HCT116 (cell line): Measurements from ENCODE around the gene RAP1A. TPM values are rescaled to one million over a fixed set of nuclear protein-coding genes. Genes with fewer than 3 reads are reported as not detected.

Experiments used
- ATAC-seq: fragments of 200-7000 bp; cut with Tn5 transposase; 2 replicates; pipeline ENCODE4 v1.9.1; 2020; ENCODE audit warnings: mild to moderate bottlenecking, moderate library complexity
- BruUV-seq: library from RNA; stranded (reverse); fragments of 400-500 nt; replicated peaks from 2 replicates; lab custom pipeline; 2021; lab: Mats Ljungman, UMichigan
- CTCF ChIA-PET: fragments of 300-600 bp; sonication (Branson Sonifier 250); formaldehyde crosslinking; loops from one replicate; lab custom pipeline; 2021; ENCODE audit warnings: antibody characterized with exemption; lab: Charles Lee
- POLR2A ChIA-PET: fragments of 300-600, 350-600 bp; sonication (Branson Sonifier 250); formaldehyde crosslinking; loops from one replicate; lab custom pipeline; 2021; ENCODE audit warnings: antibody characterized with exemption; lab: Charles Lee
- RAD21 ChIA-PET, 2 experiments: fragments of 300-600 bp; sonication (Branson Sonifier 250); formaldehyde crosslinking; loops; one replicate each; lab custom pipeline; 2023; ENCODE audit warnings: low total read pairs in 2 of 2; ENCODE audit not compliant: uncharacterized antibody in 2 of 2, unreplicated experiment in 2 of 2, low non-redundant PET in 1 of 2; lab: Charles Lee
- DNase-seq: peaks from one replicate; pipeline ENCODE4 v3.0.0-alpha.2; 2010; ENCODE audit warnings: low read depth, low spot score
- H2AFZ ChIP-seq: fragments of 200-600 bp; shearing (Covaris generic), sonication (generic); 2 replicates; pipeline ENCODE4 v1.6.1; 2017; ENCODE audit warnings: low read depth, mixed run types, mixed read lengths, antibody characterized with exemption, low read length; ENCODE audit not compliant: poor library complexity, severe bottlenecking
- H3K27ac ChIP-seq: 2 replicates; pipeline ENCODE4 v1.5.1; 2012; ENCODE audit warnings: low read depth, low read length
- H3K27me3 ChIP-seq: fragments of 200-600 bp; sonication (generic); 2 replicates; pipeline ENCODE4 v1.6.1; 2016; ENCODE audit warnings: mixed run types, low read length, mixed read lengths; ENCODE audit not compliant: insufficient read depth
- H3K36me3 ChIP-seq, 2 experiments: fragments of 200-500 bp in 1 of 2; fragments of 200-600 bp in 1 of 2; sonication (Bioruptor generic) in 1 of 2; sonication (generic) in 1 of 2; 2 replicates each; pipeline versions ENCODE4 v1.5.1 to v1.6.1; 2014 to 2016; ENCODE audit warnings: low read length in 2 of 2, inconsistent platforms in 1 of 2, mixed read lengths in 1 of 2, mixed run types in 1 of 2; ENCODE audit not compliant: insufficient read depth in 2 of 2, control insufficient read depth in 1 of 2
- H3K4me1 ChIP-seq, 2 experiments: fragments of 200-600 bp in 1 of 2; sonication (generic) in 1 of 2; 2 replicates each; pipeline versions ENCODE4 v1.5.1 to v1.6.1; 2012 to 2017; ENCODE audit warnings: low read length in 2 of 2, inconsistent platforms in 1 of 2, mild to moderate bottlenecking in 1 of 2, mixed read lengths in 1 of 2, mixed run types in 1 of 2, moderate library complexity in 1 of 2; ENCODE audit not compliant: insufficient read depth in 2 of 2, control insufficient read depth in 1 of 2
- H3K4me2 ChIP-seq: fragments of 200-600 bp; sonication (generic); 2 replicates; pipeline ENCODE4 v1.6.1; 2017; ENCODE audit warnings: mixed run types, low read length, mixed read lengths
- H3K4me3 ChIP-seq, 2 experiments: fragments of 200-600 bp in 1 of 2; sonication (generic) in 1 of 2; replicated peaks in 1 of 2; 2 replicates each; pipeline ENCODE4 v1.5.1; 2011 to 2016; ENCODE audit warnings: low read length in 2 of 2, control low read depth in 1 of 2, low read depth in 1 of 2, mild to moderate bottlenecking in 1 of 2, mixed read lengths in 1 of 2, mixed run types in 1 of 2
- H3K79me2 ChIP-seq: fragments of 200-600 bp; sonication (generic); 2 replicates; pipeline ENCODE4 v1.6.1; 2017; ENCODE audit warnings: mild to moderate bottlenecking, mixed run types, low read length, moderate library complexity, mixed read lengths; ENCODE audit not compliant: insufficient read depth
- H3K9ac ChIP-seq: fragments of 200-600 bp; sonication (generic); 2 replicates; pipeline ENCODE4 v1.6.1; 2016; ENCODE audit warnings: low read length, mixed read lengths
- H3K9me2 ChIP-seq: fragments of 200-600 bp; sonication (generic), shearing (Covaris generic); 2 replicates; pipeline ENCODE4 v1.6.1; 2017; ENCODE audit warnings: mixed run types, mild to moderate bottlenecking, moderate library complexity; ENCODE audit not compliant: insufficient read depth
- H3K9me3 ChIP-seq, 2 experiments: fragments of 200-500 bp in 1 of 2; fragments of 200-600 bp in 1 of 2; sonication (Bioruptor generic) in 1 of 2; sonication (generic) in 1 of 2; 2 replicates each; pipeline ENCODE4 v1.6.1; 2014 to 2017; ENCODE audit warnings: low read length in 2 of 2, mixed read lengths in 2 of 2, inconsistent platforms in 1 of 2, low read depth in 1 of 2, mild to moderate bottlenecking in 1 of 2, mixed run types in 1 of 2, moderate library complexity in 1 of 2; ENCODE audit not compliant: control insufficient read depth in 1 of 2, insufficient read depth in 1 of 2
- H4K20me1 ChIP-seq: fragments of 200-600 bp; sonication (generic), shearing (Covaris generic); 2 replicates; pipeline ENCODE4 v1.6.1; 2017; ENCODE audit warnings: mixed run types, mild to moderate bottlenecking, moderate library complexity; ENCODE audit not compliant: insufficient read depth
- EGR1 ChIP-seq: IDR thresholded peaks from 2 replicates; pipeline ENCODE4 v1.6.1; 2012; ENCODE audit warnings: low read depth
- FOSL1 ChIP-seq: IDR thresholded peaks from 2 replicates; pipeline ENCODE4 v1.6.1; 2012; ENCODE audit warnings: low read depth
- JUND ChIP-seq: IDR thresholded peaks from 2 replicates; pipeline ENCODE4 v1.6.1; 2012
- POLR2AphosphoS5 ChIP-seq: IDR thresholded peaks from 2 replicates; pipeline ENCODE4 v1.6.1; 2011; ENCODE audit warnings: mild to moderate bottlenecking, low read depth, low read length, moderate library complexity
- RAD21 ChIP-seq: IDR thresholded peaks from 2 replicates; pipeline ENCODE4 v1.6.1; 2012; ENCODE audit warnings: low read depth, mild to moderate bottlenecking
- SIN3A ChIP-seq: IDR thresholded peaks from 2 replicates; pipeline ENCODE4 v1.6.1; 2012; ENCODE audit warnings: low read depth
- SP1 ChIP-seq: IDR thresholded peaks from 2 replicates; pipeline ENCODE4 v1.6.1; 2012; ENCODE audit warnings: low read depth
- ZFX ChIP-seq: fragments of 450-650 bp; IDR thresholded peaks from 2 replicates; pipeline ENCODE4 v1.6.1; 2017
- ZNF274 ChIP-seq: fragments of 200-500 bp; sonication (Bioruptor generic); IDR thresholded peaks from 2 replicates; pipeline ENCODE4 v1.6.1; 2014; ENCODE audit warnings: mild to moderate bottlenecking, low read depth, low read length, inconsistent platforms
- intact Hi-C: fragments of 100-400 bp; cut with micrococcal nuclease; formaldehyde crosslinking; loops from 2 replicates; pipeline ENCODE4 v1.10.0; 2022
- total RNA-seq: library from RNA; stranded (reverse); gene quantifications from one replicate; pipeline ENCODE4 v1.2.1, GENCODE V29; 2021; ENCODE audit not compliant: unreplicated experiment
- TF ChIP-seq, protein P1 (sequence below): IDR thresholded peaks from 2 replicates; pipeline ENCODE4 v1.6.1; 2012
- TF ChIP-seq, protein P2 (sequence below): IDR thresholded peaks from 2 replicates; pipeline ENCODE4 v1.6.1; 2012
- TF ChIP-seq, protein P3 (sequence below): IDR thresholded peaks from 2 replicates; pipeline ENCODE4 v1.6.1; 2012; ENCODE audit warnings: low read depth
- TF ChIP-seq, protein P4 (sequence below), 3 experiments: fragments of 200-600 bp in 1 of 3; sonication (generic) in 1 of 3; IDR thresholded peaks in 2 of 3; conservative IDR thresholded peaks in 1 of 3; 2 replicates each; pipeline ENCODE4 v1.5.1; 2012 to 2017; ENCODE audit warnings: low read depth in 2 of 3, low read length in 2 of 3, antibody characterized with exemption in 1 of 3, borderline replicate concordance in 1 of 3, control low read depth in 1 of 3, mild to moderate bottlenecking in 1 of 3, mixed read lengths in 1 of 3, mixed run types in 1 of 3, moderate library complexity in 1 of 3; ENCODE audit not compliant: insufficient read depth in 1 of 3
- TF ChIP-seq, protein P5 (sequence below): IDR thresholded peaks from 2 replicates; pipeline ENCODE4 v1.6.1; 2011; ENCODE audit warnings: mild to moderate bottlenecking, low read length, moderate library complexity; ENCODE audit not compliant: insufficient replicate concordance; ENCODE audit errors: extremely low read depth

The RAP1A gene
- total RNA-seq, 1 experiment from 2014 or later = 46.2 TPM

DNA sequence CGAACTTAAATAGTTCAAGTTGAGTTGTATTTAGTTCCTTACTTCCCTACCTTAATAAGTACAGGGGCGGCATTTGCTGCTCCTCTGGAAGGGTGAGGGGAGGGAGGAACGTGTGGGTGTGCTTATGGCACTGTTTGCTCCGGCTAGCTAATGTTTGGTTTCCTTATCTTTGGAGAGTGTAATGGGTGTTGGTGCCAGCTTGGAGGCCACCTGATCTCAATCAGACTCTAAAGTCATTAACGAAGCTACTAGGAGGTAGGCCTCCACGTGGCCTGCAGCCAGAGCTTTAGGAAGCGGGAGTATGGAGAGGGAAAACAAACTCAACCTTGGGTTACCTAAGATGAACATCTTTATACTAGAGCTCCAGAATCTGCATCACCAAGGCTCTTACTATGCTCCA lies 43.0 kb upstream of the RAP1A start:
- Histone ChIP-seq H4K20me1 (no peaks in the 10 kb centered on the region), H3K9ac (no peak overlapping the region), H3K4me2 (no peak overlapping the region), H3K79me2 (no peaks in the 10 kb centered on the region), H3K9me3 (no peaks in the 10 kb centered on the region), H3K27ac (no peak overlapping the region), H3K4me3 (no peak overlapping the region), H3K4me1 (no peaks in the 10 kb centered on the region), H3K36me3 (no peaks in the 10 kb centered on the region), H2AFZ (no peak overlapping the region), H3K9me2 (no peaks in the 10 kb centered on the region), H3K27me3 (no peaks in the 10 kb centered on the region)
- ChIA-PET RAD21 (no interaction called here), CTCF (no interaction called here), POLR2A (no interaction called here)
- ATAC-seq (no peak), DNase-seq (no peak)
- intact Hi-C loops = no loop called here
- TF ChIP-seq, protein P1, sequence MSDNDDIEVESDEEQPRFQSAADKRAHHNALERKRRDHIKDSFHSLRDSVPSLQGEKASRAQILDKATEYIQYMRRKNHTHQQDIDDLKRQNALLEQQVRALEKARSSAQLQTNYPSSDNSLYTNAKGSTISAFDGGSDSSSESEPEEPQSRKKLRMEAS = no peak
- no peak for TF ChIP-seq ZNF274
- TF ChIP-seq SIN3A = no peak
- TF ChIP-seq, protein P2, sequence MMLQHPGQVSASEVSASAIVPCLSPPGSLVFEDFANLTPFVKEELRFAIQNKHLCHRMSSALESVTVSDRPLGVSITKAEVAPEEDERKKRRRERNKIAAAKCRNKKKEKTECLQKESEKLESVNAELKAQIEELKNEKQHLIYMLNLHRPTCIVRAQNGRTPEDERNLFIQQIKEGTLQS = no peak
- no peak for TF ChIP-seq POLR2AphosphoS5
- TF ChIP-seq, protein P3, sequence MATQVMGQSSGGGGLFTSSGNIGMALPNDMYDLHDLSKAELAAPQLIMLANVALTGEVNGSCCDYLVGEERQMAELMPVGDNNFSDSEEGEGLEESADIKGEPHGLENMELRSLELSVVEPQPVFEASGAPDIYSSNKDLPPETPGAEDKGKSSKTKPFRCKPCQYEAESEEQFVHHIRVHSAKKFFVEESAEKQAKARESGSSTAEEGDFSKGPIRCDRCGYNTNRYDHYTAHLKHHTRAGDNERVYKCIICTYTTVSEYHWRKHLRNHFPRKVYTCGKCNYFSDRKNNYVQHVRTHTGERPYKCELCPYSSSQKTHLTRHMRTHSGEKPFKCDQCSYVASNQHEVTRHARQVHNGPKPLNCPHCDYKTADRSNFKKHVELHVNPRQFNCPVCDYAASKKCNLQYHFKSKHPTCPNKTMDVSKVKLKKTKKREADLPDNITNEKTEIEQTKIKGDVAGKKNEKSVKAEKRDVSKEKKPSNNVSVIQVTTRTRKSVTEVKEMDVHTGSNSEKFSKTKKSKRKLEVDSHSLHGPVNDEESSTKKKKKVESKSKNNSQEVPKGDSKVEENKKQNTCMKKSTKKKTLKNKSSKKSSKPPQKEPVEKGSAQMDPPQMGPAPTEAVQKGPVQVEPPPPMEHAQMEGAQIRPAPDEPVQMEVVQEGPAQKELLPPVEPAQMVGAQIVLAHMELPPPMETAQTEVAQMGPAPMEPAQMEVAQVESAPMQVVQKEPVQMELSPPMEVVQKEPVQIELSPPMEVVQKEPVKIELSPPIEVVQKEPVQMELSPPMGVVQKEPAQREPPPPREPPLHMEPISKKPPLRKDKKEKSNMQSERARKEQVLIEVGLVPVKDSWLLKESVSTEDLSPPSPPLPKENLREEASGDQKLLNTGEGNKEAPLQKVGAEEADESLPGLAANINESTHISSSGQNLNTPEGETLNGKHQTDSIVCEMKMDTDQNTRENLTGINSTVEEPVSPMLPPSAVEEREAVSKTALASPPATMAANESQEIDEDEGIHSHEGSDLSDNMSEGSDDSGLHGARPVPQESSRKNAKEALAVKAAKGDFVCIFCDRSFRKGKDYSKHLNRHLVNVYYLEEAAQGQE = no peak
- TF ChIP-seq ZFX = no peak
- no peak for TF ChIP-seq EGR1
- TF ChIP-seq, protein P4, sequence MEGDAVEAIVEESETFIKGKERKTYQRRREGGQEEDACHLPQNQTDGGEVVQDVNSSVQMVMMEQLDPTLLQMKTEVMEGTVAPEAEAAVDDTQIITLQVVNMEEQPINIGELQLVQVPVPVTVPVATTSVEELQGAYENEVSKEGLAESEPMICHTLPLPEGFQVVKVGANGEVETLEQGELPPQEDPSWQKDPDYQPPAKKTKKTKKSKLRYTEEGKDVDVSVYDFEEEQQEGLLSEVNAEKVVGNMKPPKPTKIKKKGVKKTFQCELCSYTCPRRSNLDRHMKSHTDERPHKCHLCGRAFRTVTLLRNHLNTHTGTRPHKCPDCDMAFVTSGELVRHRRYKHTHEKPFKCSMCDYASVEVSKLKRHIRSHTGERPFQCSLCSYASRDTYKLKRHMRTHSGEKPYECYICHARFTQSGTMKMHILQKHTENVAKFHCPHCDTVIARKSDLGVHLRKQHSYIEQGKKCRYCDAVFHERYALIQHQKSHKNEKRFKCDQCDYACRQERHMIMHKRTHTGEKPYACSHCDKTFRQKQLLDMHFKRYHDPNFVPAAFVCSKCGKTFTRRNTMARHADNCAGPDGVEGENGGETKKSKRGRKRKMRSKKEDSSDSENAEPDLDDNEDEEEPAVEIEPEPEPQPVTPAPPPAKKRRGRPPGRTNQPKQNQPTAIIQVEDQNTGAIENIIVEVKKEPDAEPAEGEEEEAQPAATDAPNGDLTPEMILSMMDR (IDR thresholded peaks at IDR 0.05 in 2 of 3, conservative IDR thresholded peaks at IDR 0.05 in 1 of 3; ENCODE audit: borderline replicate concordance in 1 of 3, insufficient read depth in 1 of 3, low read depth in 2 of 3, low read length in 2 of 3) = no peak
- TF ChIP-seq RAD21 = no peak
- TF ChIP-seq, protein P5, sequence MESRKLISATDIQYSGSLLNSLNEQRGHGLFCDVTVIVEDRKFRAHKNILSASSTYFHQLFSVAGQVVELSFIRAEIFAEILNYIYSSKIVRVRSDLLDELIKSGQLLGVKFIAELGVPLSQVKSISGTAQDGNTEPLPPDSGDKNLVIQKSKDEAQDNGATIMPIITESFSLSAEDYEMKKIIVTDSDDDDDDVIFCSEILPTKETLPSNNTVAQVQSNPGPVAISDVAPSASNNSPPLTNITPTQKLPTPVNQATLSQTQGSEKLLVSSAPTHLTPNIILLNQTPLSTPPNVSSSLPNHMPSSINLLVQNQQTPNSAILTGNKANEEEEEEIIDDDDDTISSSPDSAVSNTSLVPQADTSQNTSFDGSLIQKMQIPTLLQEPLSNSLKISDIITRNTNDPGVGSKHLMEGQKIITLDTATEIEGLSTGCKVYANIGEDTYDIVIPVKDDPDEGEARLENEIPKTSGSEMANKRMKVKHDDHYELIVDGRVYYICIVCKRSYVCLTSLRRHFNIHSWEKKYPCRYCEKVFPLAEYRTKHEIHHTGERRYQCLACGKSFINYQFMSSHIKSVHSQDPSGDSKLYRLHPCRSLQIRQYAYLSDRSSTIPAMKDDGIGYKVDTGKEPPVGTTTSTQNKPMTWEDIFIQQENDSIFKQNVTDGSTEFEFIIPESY = no peak
- no peak for TF ChIP-seq FOSL1
- no peak for TF ChIP-seq JUND
- TF ChIP-seq SP1 = no peak
- BruUV-seq = no TSS peak
